WI38 (cell line): ENCODE data around the gene CAMK4.

Source experiments
- H3K4me3 ChIP-seq: 2 replicates; pipeline ENCODE4 v1.5.1; 2011; ENCODE audit warnings: low read depth, mild to moderate bottlenecking, control low read depth, low read length
- CTCF ChIP-seq: IDR thresholded peaks from 2 replicates; pipeline ENCODE4 v1.5.1; 2012; ENCODE audit warnings: low read depth, mild to moderate bottlenecking, control low read depth, low read length

Gene CAMK4

DNA sequence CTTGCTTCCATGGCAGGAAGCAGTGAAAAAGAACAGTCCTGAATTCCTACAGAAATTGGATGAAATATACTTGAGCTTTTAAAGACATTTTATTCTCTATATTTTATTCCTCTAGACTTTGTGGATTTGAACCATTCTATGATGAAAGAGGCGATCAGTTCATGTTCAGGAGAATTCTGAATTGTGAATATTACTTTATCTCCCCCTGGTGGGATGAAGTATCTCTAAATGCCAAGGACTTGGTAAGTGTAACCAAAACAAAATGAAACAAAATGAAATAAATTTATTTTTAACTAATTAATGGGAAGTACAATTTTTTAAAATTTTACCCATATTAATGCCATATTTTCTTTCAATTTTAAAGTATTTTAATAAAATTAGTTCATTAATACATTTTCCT is 254.1 kb downstream of the CAMK4 start:
- no peak overlapping the region for H3K4me3 ChIP-seq
- no peak for TF ChIP-seq CTCF

DNA sequence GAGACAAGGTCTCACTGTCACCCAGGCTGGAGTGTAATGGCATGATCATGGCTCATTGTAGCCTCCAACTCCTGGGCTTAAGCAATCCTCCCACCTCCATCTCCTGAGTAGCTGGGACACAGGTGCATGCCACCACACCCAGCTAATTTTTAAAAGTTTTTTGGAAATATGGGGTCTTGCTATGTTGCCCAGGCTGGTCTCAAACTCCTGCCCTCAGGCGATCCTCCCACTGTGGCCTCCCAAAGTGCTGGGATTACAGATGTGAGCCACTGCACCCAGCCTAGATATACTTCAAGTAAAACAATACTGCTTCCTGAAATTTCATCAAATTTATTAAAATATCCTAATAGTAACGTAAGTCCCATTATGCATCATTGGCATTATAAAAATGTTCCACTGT is 254.7 kb downstream of the CAMK4 start:
- TF ChIP-seq CTCF: no peak
- H3K4me3 ChIP-seq: no peak overlapping the region

DNA sequence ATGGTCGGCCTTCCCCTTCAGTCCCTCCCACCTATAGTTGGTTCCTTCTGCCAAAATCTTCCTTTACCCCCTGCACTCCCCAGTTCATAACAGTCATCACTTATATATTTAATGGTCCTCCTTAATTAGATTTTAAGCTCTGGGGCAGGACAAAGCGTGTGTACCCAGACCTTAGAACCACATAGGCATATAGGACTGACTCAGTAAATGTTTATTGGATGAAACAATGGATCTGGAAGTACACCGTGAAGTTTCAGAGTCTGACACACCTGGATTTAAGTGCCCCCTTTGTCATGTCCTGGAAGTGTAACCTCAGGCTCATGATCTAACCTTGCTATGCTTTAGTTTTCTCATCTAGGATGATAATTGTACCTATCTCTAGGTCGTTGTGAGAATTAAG is 256.2 kb downstream of the CAMK4 start:
- no peak overlapping the region for H3K4me3 ChIP-seq
- TF ChIP-seq CTCF: no peak

DNA sequence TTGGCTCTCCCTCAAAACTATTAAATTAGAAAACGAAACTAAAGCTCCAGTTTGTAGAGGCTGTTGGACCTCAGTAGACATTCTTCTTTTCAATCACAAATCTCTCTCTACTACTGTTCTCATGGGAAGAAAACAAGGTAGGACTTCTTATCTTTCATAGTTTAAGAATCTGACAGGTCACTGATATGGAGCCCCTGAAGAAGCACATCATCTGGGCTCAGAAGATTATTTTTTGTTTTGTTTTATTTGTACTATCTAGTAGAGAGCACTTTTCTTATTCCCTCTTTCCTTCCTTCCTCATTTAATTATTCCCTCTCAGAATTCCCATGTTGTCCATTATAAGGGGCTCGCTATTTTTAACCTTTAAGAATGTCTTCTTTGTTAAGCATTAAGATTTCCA is 261.9 kb downstream of the CAMK4 start:
- no peak for TF ChIP-seq CTCF

DNA sequence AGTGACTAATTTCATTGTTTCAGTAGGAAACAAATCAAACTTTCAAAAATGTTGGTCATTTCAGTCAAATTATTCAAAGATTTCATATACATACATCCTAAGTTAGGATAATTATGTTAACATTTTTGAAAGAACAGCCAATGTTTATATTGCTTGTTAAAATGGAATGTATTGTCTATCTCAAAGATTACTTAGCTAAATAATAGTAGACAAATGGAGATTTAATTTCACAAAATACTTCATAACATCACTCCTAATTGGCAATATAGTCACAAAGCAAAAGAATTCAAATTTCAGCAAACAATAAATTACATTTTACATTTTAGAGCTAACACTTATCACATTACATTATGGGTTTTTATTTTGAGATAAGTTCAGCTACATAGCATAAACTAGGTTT is 262.7 kb downstream of the CAMK4 start:
- TF ChIP-seq CTCF: no peak

More for the DNA sequence above, 261.9 kb downstream of the CAMK4 start:
- H3K4me3 ChIP-seq: no peak overlapping the region

DNA sequence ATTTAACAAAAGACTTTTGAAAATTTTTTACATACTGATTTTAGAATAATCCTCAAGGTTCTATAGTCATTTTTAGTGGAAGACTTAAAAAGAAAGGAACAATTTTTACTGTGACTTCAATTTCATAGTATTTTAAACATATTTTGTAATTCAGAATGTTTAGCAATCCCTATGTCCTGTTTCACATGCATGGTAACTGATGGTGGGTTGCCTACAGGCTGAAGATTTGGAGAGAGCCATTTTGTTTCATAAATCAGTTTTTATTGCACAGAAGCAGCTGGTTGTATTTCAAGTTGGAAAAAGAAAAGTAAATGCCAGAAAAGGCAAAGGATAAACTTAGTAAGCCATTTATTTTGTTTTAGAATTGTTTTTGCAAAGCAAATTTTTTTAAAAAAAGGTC is 264.2 kb downstream of the CAMK4 start:
- TF ChIP-seq CTCF: no peak
- no peak overlapping the region for H3K4me3 ChIP-seq

More for the DNA sequence above, 262.7 kb downstream of the CAMK4 start:
- H3K4me3 ChIP-seq: no peak overlapping the region

DNA sequence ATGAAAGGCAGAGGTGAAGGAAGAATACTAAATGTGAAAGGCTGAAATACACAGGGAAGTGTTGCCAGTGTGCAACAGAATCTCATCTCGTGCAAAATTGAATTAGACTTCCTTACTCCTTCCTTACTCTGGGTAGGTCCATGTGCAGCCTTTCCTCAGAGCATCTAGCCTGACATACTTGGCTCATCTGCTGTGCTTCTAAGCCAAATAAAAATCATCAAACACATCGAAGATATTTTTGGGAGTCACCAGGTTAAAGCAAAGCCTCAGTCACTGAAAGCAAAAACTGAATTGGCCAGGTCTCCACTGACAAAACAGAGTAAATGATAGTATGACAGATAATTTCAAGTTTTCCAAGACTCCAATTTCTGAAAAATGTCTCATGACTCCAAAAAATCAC is 268.8 kb downstream of the CAMK4 start:
- TF ChIP-seq CTCF: no peak
- no peak overlapping the region for H3K4me3 ChIP-seq
